ENCODE measurements around the gene DST.

GRCh38 chr6:56644366-56644765, 1.7 kb upstream of the DST start:
- TF ChIP-seq GABPA (IDR thresholded peaks at IDR 0.05; ENCODE audit: low read depth) (no peak), CTCF (IDR thresholded peaks at IDR 0.05; ENCODE audit: insufficient read depth, low read length) (no peak)
